Germinal center (tissue), 1 donor: ENCODE results near the gene ABLIM1.

ENCODE experiments used
- DNase-seq: peaks from one replicate; pipeline ENCODE4 v3.0.0; 2012; ENCODE audit warnings: mixed read lengths, low spot score

The ABLIM1 gene

DNA sequence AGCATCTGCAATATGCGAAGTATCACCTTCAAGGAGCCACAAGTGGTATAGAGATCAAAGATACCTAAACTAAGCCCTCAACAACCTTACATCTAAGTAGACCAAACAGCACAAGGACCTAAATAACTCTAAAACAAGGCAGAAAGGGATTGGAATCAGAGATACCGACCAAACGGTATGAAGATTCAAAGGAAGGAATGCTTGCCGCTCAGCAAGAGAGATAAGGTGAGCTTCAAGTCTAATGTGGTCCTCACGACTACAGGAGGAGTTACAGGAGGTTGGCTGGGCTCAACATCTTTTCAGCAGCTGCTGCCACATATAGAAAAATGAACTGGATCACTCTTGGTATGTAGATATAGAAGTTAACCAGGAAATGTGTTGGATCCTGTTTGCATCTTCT lies 11.6 kb downstream of the ABLIM1 start:
- DNase-seq: no peak

DNA sequence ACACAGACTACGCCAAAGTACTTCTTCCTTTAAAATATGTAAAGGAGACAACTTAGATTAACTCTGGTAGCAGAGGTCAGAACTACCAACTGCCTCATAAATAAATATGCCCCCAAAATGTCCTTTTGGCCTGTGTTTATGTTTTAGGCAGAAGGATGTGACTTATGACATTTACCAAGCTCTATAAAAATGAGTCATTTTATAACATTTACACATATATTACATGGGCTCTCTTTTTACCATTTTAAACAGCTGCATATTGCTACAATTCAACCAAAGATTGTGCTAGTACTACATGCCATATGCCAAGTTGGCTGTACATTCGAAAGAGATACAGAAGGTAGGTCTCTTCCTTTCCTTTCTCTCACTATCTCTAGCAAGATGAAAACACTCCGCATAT lies 12.4 kb downstream of the ABLIM1 start:
- no peak for DNase-seq

DNA sequence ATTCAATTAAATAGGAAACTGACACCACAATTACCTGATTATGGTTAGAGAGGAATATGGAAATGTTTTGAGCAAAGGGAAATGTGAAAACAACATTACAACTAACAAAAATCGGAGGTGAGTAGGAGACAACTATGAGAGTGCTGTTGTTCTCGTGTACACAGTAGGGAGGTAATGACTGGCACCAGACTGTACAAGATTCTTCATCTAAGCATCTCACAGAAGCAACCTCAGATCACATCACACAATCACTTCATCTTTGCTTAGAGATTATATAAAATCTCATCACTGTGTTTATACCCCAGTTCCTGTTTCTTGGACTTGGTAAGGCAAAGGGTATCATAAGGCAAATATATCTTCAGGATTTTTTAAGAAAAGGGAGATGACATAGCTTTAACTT lies 14.9 kb downstream of the ABLIM1 start:
- no peak for DNase-seq

DNA sequence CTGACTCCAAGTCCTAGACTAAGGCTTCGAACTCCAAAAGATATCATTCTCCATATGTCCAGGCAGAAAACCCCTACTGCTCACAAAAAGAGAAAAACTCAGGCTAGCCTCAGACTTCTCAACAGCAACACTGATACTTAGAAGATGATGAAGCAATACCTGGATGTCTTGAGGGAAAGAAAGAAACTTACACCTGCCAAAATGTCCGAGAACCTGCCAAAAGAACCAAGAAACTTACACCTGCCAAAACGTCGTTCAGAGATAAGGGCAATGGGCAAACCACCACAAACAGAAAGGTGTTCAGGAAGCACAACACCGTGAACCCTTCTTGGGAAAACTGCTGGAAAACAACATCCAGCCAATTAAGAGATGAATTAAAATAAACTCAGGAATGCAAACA lies 15.3 kb downstream of the ABLIM1 start:
- no peak for DNase-seq

DNA sequence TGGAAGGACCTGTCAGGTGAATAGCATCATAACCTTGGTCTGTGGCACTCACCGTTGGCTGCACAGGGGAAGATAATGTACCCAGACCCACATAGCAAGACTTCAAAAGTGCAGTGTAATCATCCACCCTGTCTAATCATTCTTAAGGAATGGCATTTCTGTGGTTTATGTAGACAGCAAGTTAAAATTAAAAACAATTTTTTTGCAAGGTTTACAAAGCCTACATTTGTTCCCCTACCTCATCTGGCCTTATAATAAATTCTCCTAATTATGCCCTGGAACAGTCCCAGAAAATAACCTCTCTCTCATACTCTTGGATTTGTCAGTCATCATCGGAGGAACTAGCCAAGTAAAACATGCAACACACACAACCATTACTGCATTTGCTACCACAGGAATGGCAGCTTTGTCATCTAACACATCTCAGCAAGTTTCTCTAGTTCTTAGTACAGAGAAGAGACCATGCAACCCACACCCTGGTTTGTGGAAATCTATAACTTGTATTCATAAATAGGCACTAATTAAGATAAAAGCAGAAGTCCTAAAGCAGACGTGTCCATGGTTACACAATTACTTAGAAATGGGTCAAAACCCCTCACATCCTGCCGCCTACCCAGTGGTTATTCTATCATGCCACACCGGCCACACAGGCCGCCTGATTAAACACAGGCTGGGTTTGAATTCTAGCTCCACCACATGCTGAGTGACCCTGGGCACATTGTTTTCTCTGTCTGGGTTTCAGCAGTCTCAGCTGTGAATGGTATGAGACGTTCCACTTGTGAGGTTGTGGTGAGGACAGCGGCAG lies 19.1 kb downstream of the ABLIM1 start:
- DNase-seq: no peak

DNA sequence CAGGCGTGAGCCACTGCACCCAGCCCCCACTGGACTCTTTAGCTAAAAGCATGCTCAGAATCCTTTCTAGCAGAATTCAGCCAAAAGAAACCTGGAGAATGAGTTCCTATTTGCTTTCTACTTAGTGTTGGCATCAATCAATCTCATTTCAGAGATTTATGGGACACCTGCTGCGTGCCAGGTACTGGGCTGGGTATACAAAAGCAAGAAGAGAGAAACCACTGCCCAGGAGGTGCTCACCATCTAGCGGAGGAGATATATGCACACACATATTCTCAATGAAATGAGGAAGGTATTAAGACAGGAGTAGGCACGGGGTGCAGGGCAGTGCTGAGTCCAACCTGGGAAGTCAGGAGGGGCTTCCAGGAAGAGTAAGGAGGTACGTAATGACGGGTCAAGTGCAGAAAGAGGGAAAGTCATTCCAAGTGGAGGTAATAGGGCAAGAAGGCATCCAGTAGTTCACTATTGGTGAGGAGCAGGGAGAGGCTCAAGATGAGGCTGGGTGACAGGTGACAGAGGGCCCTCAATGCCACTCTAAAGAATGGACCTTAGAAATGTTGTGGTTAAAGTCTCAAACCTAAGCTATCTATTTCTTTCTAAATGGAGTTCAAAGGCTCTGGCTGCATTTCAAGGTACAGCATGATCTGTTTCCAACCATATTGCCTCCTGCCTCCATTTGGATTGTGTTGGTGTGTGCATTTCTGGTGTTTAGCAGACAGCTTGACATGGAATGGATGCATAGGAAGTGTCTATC lies 22.1 kb downstream of the ABLIM1 start:
- no peak for DNase-seq

DNA sequence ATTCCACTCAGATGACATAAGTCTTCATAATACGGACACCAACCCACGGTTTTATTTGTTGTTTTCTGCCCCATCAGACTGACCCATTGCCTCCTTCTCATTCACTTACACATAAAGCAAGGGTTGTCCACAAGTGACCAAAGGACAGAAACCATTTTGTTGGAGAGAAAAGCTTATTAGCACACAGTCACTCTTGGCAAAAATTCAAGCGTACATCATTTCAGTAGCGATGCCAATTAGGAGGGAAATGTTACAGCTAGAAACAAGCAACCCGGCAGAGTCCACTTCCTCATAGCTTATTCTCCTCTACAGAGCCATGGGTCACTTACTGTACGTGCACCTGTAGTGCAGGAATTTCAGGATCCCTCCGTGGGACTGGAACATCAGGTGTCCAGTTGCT lies 23.0 kb downstream of the ABLIM1 start:
- no peak for DNase-seq

DNA sequence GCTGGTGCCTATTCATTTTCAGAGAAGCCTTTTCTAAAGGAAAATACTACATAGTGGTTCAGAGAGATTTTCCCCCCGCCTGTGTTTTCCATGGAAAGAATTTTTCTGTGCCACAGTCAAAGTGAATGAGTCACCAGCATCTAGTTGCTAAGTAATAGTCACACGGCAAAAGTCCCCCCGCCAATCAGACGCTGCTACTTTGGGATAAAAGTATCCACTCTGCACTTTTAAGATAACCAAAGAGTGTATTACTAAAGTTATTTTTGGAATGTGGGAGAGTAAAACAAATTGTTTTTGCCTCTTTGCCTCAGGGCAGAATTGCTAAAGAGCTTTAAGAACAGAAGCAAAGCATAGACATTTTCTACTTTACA lies 23.5 kb downstream of the ABLIM1 start:
- DNase-seq: no peak

DNA sequence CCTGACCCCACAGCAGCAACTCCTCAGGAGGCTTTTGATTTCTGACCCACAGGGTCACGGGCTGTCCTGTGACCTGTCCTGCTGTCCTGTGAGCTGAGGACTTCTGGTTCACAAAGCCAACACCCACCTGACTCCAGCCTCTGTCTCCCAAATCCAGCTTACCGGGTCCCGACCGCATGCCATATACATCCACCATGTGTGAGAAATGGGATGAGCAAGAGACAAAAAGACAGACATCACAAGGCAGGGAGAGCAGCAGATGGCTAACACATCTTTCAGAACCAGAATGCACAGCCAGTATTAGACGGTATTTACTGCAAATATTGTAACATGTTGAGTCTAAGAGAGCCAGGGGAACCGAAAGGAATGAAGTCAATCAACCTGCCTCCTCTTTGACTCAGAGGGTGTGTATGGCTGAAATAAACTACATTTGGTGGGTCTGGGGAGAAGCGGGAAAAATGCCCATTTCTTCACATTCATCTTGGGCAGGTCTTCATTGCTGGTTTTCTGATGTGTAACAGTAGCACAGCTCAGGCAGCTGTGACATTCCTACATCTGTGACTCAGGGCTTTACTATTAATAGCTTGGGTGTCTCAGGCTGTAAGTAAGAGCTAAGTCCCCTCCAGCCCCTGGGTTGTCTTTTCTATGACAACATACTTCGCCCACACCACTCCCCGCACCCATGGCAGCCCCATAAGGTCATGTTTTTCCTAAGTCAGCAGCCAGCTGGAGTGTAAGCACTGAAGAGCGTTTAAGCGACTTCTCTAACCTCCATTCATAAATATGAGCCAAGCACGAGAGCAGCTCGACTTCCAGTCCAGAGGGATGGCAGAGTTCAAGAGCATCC lies 25.0 kb downstream of the ABLIM1 start:
- DNase-seq: no peak

DNA sequence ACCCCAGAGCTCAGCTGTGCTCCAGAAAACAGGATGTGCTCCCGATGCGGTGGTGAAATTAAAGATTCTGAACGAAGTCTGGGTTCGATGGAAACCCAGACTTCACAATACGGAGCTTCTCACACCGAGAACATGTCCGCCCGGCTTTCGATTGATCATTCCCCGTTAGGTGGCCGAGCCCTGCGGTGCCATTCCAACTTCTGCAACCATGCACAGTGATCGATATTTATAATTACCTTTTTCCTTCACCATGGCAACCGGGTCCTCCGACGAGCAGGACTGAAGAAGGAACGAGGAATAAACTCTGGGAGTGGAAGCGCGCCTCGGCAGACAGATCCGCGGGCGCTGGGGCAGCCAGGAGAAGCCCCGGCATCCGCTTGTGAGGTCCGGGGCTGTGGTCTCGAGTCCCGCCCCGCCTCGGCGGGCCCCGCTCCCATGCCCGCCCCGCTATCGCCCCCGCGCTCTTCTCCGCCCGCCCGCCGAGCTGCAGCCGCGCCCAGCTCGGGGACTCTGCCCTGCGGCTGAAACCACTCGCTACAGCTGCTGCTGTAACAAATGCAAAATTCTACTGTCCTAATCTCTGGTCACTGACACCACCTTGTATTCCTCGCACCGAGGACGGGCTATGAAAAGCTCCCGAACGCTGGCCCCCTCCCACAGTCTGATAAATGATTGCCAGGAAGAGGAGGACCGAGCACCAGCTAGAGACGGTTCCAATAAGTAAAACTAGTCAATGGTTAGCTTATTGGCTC lies 26.2 kb downstream of the ABLIM1 start:
- DNase-seq: peak; percentile 55

DNA sequence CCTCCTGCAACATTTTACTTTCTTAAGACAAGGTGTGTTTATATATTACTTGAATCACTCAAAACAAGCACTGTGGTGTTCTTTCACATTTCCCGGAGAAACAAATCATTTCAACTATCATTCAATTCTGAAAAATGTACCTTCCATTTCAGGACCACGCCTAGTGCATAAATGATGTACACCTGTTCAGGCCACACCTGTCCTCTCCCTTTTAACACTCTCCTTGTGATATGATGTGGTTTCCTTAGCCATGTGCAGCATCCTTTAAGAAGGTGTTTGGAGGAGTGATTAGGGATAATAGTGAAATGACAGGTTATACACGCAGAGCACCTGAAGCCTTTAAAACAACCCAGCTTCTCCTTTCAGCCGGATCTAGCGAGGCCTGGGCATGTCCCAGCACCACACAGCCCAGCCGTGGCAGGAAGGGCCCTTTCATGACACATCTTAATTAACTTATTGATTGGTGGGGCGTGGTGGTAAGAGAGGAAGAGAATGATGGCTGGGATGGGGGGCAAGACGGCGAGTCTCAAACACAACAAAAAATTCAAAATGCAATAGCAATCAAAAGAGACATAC lies 26.9 kb downstream of the ABLIM1 start:
- no peak for DNase-seq

DNA sequence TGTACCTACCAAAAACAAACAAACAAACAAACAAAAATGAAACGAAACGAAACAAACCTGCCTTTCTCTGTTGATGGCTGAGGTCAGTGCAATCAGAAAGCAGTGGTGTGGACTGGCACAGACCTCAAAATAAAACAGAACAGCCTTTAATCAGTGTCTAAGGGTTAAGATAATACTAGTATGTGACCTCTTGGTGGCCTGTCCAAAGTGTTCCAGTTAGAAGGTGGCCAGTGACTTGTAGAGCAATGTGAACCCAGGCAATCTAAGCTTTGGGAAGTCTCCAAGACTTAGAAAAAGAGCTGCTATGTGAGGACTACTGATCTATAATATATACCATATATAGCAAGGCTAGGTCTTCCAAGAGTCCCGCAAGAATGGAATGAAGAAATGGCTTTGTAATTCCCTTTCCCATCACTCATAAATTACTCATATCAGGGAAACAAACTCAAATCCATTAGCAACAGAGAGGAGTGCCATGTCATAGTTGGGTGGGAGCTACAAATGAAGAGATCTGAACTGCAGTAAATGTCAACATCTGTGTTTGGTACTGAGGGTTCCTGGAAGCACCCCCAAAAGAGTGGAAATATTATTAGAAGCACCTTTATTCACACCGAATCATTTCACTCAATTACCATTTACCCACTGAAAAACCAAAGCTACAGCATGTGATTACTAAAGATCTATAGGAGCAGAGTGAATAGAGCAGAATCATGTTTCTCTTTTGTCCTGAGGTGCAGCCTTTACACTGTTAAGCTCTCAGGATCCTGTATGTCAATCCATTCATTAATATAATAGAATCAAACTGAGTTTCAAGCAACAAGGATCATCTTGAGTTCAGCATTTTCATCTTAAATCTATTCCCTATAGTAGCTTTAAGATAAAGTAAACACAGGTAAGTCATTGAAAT lies 28.0 kb downstream of the ABLIM1 start:
- no peak for DNase-seq

DNA sequence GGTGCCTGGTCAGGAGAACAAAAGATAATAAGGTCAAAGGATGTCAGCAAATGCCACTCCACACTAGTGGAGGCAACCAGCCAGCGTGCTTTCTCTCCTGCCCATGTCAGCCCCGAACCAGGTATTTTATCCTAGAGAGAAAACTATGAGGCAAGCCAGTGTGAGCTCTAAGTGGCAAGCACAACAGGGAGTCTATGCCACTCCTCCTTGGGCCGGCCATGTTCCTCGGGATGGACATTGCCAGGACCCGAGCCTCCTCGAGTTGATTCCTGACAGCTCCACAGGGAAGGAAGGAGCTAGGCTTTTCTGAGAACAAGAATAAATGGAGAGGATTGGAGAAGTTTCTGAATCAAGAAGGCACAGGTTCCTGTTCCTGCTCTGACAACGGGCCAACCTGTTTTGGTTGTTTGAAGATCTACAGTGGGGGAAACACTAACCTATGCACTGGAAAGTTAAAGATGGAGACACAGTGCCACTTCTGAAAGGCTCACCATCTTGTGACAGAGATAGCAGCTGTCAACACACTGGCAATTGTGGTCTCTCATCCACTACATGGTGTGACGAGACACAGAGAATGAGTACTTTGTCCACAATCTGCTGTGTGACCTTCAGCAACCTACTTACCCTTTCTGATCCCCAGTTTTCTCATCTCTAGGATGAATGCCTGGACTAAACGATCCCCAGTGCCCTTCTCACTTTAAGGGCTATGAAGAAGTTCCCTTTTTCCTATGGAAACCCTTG lies 28.8 kb downstream of the ABLIM1 start:
- DNase-seq: no peak

DNA sequence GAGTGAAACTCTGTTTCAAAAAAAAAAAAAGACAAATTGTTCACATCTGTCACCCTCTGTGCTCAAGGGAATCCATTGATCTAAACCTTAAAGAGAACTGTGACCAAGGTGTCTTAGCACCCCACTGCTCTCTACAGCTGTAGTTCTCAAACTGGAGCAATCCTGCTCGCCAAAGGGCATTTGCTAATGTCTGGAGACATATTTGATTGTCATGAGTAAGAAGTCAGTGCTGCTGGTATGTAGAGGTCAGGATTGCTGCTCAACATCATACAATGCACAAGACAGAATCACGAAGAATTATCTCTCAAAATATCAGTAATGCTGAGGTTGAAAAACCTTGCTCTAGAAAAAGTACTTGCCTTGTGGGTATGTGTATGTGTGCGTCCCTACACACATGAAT lies 30.0 kb downstream of the ABLIM1 start:
- no peak for DNase-seq

DNA sequence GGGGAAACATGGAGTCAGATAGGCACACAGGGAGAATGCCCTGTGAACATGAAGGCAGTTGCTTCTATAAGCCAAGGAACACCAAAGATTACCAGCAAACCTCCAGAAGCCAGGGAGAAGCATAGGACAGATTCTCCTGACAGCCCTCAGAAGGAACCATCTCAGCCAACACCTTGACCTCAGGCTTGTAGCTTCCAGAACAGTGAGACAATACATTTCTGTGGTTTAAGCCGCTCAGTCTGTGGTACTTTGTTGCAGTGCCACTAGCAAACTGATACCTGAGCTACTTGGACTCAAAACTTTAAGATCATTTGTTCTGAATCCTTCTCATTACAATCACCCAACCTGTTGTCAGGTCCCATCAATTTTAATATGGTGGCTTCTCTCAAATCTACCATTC lies 31.2 kb downstream of the ABLIM1 start:
- DNase-seq: no peak

DNA sequence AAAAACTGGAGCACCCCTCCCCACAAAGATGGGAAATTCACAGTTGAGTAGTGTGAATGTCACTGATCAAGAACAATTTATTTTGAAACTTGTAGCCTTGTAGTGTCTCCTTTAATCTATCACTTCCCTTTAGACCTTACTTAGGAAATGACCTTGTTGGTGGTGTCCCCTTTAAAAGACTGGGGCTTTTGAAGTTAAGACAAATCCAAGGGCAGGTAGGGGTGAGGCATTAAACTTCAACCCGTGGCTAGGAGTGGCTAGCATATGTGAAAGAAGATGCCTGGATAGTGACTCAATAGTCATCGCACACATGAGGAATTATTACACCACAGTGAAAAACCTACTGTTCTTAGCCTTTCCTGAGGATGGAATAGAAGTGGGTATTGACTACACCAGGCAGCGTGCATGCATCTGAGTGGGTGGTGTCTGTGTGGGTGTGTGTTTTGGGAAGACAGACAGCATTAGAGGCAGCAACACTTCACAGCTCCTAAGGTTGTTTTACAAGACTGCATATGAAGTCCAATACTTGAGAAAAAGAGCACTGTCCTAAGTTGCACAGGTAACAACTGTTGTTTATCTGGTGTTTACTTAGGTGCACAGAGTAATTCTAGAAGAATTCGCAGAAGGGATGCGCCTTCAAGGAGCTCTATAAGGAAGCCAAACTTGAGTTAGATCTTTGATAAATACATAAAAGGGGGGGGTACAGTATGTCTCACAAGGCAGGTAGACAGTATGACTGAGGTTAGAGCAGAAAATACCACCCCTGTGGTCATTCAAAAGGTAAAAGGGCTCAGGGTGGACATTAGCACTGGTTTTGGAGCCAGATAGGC lies 32.9 kb downstream of the ABLIM1 start:
- DNase-seq: no peak

DNA sequence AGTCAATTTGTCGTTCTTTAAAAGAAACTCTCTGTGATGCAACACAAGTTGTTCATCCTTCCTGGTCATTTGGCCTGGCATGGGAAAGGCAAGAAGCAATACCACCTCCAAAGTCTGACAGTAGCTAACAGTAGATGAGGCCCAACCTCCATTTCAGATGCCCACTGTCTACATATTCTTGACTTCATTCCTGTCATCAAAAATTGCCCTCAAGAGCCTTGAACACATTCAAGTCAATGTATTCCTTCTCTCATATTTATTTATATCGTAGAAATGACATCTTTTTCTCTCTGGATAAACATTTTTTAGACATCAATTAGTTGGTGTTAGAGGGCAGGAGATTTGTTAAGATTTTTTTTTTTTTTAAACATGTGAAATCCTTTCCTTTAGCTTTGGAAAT lies 33.7 kb downstream of the ABLIM1 start:
- DNase-seq: no peak

DNA sequence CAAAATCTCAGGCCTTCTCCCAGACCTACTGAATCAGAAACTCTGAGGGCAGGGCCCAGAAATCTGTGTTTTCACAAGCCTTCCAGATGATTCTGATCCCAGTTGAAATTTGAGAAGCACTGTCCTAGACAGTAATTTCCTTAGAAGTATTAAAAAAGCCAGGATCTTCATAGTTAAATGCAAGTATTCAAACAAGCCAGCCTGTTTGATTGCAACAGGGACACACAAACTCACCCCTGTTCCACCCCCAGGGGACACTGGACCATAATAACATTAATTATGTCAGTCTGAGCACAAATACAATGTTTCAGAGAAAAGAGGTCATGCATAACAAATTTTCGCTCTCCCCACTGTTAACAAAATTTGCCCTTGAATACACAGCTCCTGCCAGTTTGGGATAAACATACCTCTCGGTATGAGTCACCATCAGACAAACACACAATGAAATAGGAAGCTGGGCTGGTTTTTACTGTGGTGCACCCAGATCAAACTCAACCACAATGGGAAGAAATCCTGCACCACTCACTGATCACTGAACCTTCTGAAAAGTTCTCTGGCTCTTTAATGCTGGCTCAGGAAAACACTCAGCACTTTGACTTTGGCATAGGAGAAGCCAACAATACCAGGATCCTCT lies 34.3 kb downstream of the ABLIM1 start:
- no peak for DNase-seq

DNA sequence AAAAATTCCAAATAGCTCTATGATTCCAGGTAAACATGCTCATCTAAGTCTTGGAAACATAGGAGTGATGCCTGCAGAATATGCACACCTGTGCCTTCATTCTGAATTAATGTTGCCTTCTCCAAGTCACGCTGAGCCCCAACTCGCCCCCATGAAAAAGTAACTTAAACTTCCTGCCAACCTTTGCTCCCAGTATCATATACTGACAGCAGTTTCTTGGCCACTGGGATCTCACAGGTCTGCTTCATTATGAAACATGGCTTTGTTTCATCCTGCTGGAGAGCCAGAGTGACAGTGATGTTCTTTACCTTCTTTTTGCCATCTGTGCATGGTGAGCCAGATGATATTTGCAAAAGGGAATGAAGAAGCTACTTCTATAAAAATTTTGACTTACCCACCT lies 34.9 kb downstream of the ABLIM1 start:
- no peak for DNase-seq
